Endothelial cell of umbilical vein (primary cell): Measurements from ENCODE around the gene EPC2. TPM values are rescaled to one million over a fixed set of nuclear protein-coding genes. Genes with fewer than 3 reads are reported as not detected.

Source experiments
- BruUV-seq: library from RNA; stranded (reverse); fragments of 400-500 nt; replicated peaks from 2 replicates; lab custom pipeline; 2021; lab: Mats Ljungman, UMichigan
- CTCF ChIA-PET: fragments of 300-600, 350-600 bp; sonication (Branson Sonifier 250); formaldehyde crosslinking; loops from one replicate; lab custom pipeline; 2021; ENCODE audit warnings: antibody characterized with exemption, inconsistent platforms; lab: Charles Lee
- POLR2A ChIA-PET: fragments of 300-600, 350-600 bp; sonication (Branson Sonifier 250); formaldehyde crosslinking; loops from one replicate; lab custom pipeline; 2021; ENCODE audit warnings: antibody characterized with exemption, inconsistent platforms; lab: Charles Lee
- DNase-seq: peaks from one replicate; pipeline ENCODE4 v3.0.0-alpha.2; 2011; ENCODE audit warnings: low read depth, low spot score
- FAIRE-seq: peaks from 2 replicates; lab custom pipeline; 2011; peaks lifted over from hg19 to GRCh38; lab: Jason Lieb, UNC
- H2AFZ ChIP-seq: 2 replicates; pipeline ENCODE4 v1.6.0; 2012; ENCODE audit warnings: low read depth, low read length, control low read depth, inconsistent platforms
- H3K27ac ChIP-seq: 2 replicates; pipeline ENCODE4 v1.5.1; 2011; ENCODE audit warnings: low read depth, mild to moderate bottlenecking, control low read depth, low read length, moderate library complexity; ENCODE audit not compliant: insufficient read depth
- H3K27me3 ChIP-seq, 2 experiments: 2 replicates each; pipeline versions ENCODE4 v1.6.0 to v1.6.1; 2011; ENCODE audit warnings: low read length in 2 of 2, mixed read lengths in 1 of 2; ENCODE audit not compliant: control insufficient read depth in 2 of 2, insufficient read depth in 2 of 2
- H3K36me3 ChIP-seq, 2 experiments: 2 replicates in 1 of 2; 3 replicates in 1 of 2; pipeline ENCODE4 v1.5.1; 2011; ENCODE audit warnings: low read length in 2 of 2, mild to moderate bottlenecking in 1 of 2, moderate library complexity in 1 of 2; ENCODE audit not compliant: control insufficient read depth in 2 of 2, insufficient read depth in 2 of 2; ENCODE audit errors: extremely low read depth in 1 of 2
- H3K4me1 ChIP-seq: 3 replicates; pipeline ENCODE4 v1.5.1; 2011; ENCODE audit warnings: mild to moderate bottlenecking, low read length; ENCODE audit not compliant: control insufficient read depth, insufficient read depth; ENCODE audit errors: extremely low read depth
- H3K4me2 ChIP-seq: 2 replicates; pipeline ENCODE4 v1.6.1; 2011; ENCODE audit warnings: low read length, control low read depth, mixed read lengths; ENCODE audit not compliant: insufficient read depth
- H3K4me3 ChIP-seq, 3 experiments: fragments of 200-600 bp in 1 of 3; sonication (generic), shearing (Covaris generic) in 1 of 3; replicated peaks in 1 of 3; 2 replicates each; pipeline ENCODE4 v1.5.1; 2011 to 2016; ENCODE audit warnings: control low read depth in 3 of 3, low read length in 3 of 3, mild to moderate bottlenecking in 2 of 3, inconsistent platforms in 1 of 3, low read depth in 1 of 3, moderate library complexity in 1 of 3; ENCODE audit not compliant: insufficient read depth in 1 of 3
- H3K79me2 ChIP-seq: 2 replicates; pipeline ENCODE4 v1.6.0; 2012; ENCODE audit warnings: low read length, inconsistent platforms; ENCODE audit not compliant: control insufficient read depth, insufficient read depth
- H3K9ac ChIP-seq: replicated peaks from 2 replicates; pipeline ENCODE3; 2011; ENCODE audit warnings: low read length, control low read depth; ENCODE audit not compliant: insufficient read depth; ENCODE audit errors: extremely low read depth
- H3K9me1 ChIP-seq: replicated peaks from 3 replicates; pipeline ENCODE4 v1.6.0; 2011; ENCODE audit warnings: mild to moderate bottlenecking, low read length; ENCODE audit not compliant: control insufficient read depth, insufficient read depth; ENCODE audit errors: extremely low read depth
- H3K9me3 ChIP-seq: replicated peaks from 2 replicates; pipeline ENCODE4 v1.5.1; 2012; ENCODE audit warnings: low read length, inconsistent platforms; ENCODE audit not compliant: control insufficient read depth, insufficient read depth
- H4K20me1 ChIP-seq: replicated peaks from 2 replicates; pipeline ENCODE3; 2011; ENCODE audit warnings: mild to moderate bottlenecking, low read length; ENCODE audit not compliant: control insufficient read depth, insufficient read depth; ENCODE audit errors: extremely low read depth
- CTCF ChIP-seq, 2 donors: IDR thresholded peaks; 1 replicate in 1 of 2; 2 replicates in 1 of 2; pipeline ENCODE4 v1.5.1; 2011; ENCODE audit warnings: low read length in 2 of 2, mild to moderate bottlenecking in 2 of 2, moderate library complexity in 2 of 2, control low read depth in 1 of 2, inconsistent platforms in 1 of 2, low read depth in 1 of 2; ENCODE audit not compliant: insufficient read depth in 1 of 2; ENCODE audit errors: extremely low read depth in 1 of 2
- EZH2 ChIP-seq: IDR thresholded peaks from 2 replicates; pipeline ENCODE4 v1.6.1; 2012; ENCODE audit warnings: borderline replicate concordance, low read depth, mild to moderate bottlenecking, moderate library complexity, low read length, inconsistent platforms; ENCODE audit not compliant: severe bottlenecking
- FOS ChIP-seq: IDR thresholded peaks from 2 replicates; pipeline ENCODE4 v1.6.1; 2011; ENCODE audit warnings: mild to moderate bottlenecking, low read length, moderate library complexity, borderline replicate concordance; ENCODE audit not compliant: insufficient read depth
- GATA2 ChIP-seq: IDR thresholded peaks from 2 replicates; pipeline ENCODE4 v1.7.0; 2011; ENCODE audit warnings: low read depth, mild to moderate bottlenecking, moderate library complexity, mixed read lengths, low read length; ENCODE audit not compliant: insufficient read length, insufficient read depth
- JUN ChIP-seq: IDR thresholded peaks from 2 replicates; pipeline ENCODE4 v1.6.1; 2011; ENCODE audit warnings: borderline replicate concordance, low read depth; ENCODE audit not compliant: insufficient read length, insufficient read depth
- MAX ChIP-seq: IDR thresholded peaks from 2 replicates; pipeline ENCODE4 v1.6.1; 2011; ENCODE audit not compliant: insufficient read depth, insufficient read length
- MYC ChIP-seq: IDR thresholded peaks from one replicate; pipeline ENCODE4 v1.6.1; 2011; ENCODE audit warnings: mild to moderate bottlenecking, low read depth, low read length
- POLR2A ChIP-seq: IDR thresholded peaks from 2 replicates; pipeline ENCODE4 v1.6.1; 2012; ENCODE audit warnings: low read depth, mild to moderate bottlenecking, control low read depth, low read length
- POLR2AphosphoS5 ChIP-seq: IDR thresholded peaks from 2 replicates; pipeline ENCODE4 v1.6.1; 2012; ENCODE audit warnings: low read depth, mild to moderate bottlenecking, control low read depth, low read length, moderate library complexity; ENCODE audit not compliant: insufficient read depth
- dilution Hi-C: fragments of 300-500 bp; cut with MboI; formaldehyde crosslinking; loops from one replicate; pipeline ENCODE4 v1.15.0; 2019; ENCODE audit warnings: low sequenced_read_pairs; ENCODE audit not compliant: extremely low pct_ligation_motif_present
- intact Hi-C: fragments of 100-400 bp; cut with micrococcal nuclease; formaldehyde crosslinking; loops from one replicate; pipeline ENCODE4 v1.10.0; 2022
- polyA plus RNA-seq, 4 experiments: library from polyadenylated mRNA; depleted of rRNA in 3 of 4; stranded (reverse) in 3 of 4; unstranded in 1 of 4; fragments of >200 nt; gene quantifications; 2 replicates each; pipeline versions ENCODE4 v1.2.1 to v1.2.3, GENCODE V29; 2011 to 2012; ENCODE audit warnings: missing spikeins in 1 of 4
- total RNA-seq: library from RNA; stranded (reverse); gene quantifications from 2 replicates; pipeline ENCODE4 v1.2.3, GENCODE V29; 2021

EPC2 gene
- total and polyA plus RNA-seq, 2 donors (not counting 3 experiments of a cell fraction or from before 2014, with no cell fraction given) = 15.1 to 25.2 TPM

- ChIA-PET POLR2A (no interaction called here), CTCF (interaction anchor here (1.2 kb wide), 1 partner anchor 23 kb away, joined by 3 read pairs; no protein-coding TSS in a partner anchor)
- DNase-seq (no peak), FAIRE-seq (no peak)
- H3K36me3 ChIP-seq = no peaks in the 10 kb centered on the region
- peaks cover 4% of the 10 kb centered on the region for H3K9me1 ChIP-seq
- no peak overlapping the region for H3K4me2 ChIP-seq
- H3K79me2 ChIP-seq = peaks cover 83% of the 10 kb centered on the region
- H3K27me3 ChIP-seq = no peaks in the 10 kb centered on the region
- H3K27ac ChIP-seq = no peak overlapping the region
- no peak overlapping the region for H2AFZ ChIP-seq
- intact Hi-C loops = no loop called here
- BruUV-seq = no TSS peak
- H3K9me3 ChIP-seq = no peaks in the 10 kb centered on the region
- dilution Hi-C loops = no loop called here
- H3K4me3 ChIP-seq = no peak overlapping the region
- peaks cover 14% of the 10 kb centered on the region for H4K20me1 ChIP-seq
- no peak overlapping the region for H3K9ac ChIP-seq
- H3K4me1 ChIP-seq = peaks cover 29% of the 10 kb centered on the region
- TF ChIP-seq GATA2 (no peak), JUN (no peak), POLR2A (no peak), MYC (no peak), MAX (no peak), CTCF (IDR thresholded peaks at IDR 0.05; ENCODE audit: extremely low read depth in 1 of 2, insufficient read depth in 1 of 2, low read depth in 1 of 2, low read length in 2 of 2) (no peak), POLR2AphosphoS5 (no peak), FOS (no peak), EZH2 (no peak)
These were observed 19.7 kb downstream of the EPC2 start for GRCh38 chr2:148664229-148664628.
